Measurements from ENCODE around the gene NPC1L1.
"Not testable (repeated sequence)": the region's sequence is repeated elsewhere in the genome, so short reads cannot be mapped to it uniquely, and the experiment has no call there.

The NPC1L1 gene

DNA sequence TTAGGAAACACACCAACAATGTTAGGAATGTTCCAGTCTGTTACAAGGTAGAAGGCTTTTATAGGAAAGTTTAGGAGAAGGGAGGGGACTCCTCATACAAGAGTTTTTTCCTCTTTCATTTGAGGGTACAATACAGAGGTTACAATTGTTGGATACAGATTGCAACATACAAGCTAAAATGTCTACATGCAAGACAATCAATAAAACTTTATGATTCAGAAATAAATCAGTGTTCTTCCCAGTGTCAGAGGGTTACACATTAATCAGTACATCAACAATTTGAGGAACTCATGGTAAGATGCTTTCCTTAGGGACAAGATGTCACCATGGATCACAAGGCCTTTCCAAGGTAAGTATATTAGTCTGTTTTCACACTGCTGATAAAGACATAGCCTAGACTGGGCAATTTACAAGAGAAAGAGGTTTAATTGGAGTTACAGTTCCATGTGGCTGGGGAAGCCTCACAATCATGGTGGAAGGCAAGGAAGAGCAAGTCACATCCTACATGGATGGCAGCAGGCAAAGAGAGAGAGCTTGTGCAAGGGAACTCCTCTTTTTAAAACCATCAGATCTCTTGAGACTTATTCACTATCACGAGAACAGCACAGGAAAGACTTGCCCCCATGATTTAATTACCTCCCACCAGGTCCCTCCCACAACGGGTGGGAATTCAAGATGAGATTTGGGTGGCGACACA is 34.4 kb downstream of the NPC1L1 start:
- DNase-seq = not testable (repeated sequence)

DNA sequence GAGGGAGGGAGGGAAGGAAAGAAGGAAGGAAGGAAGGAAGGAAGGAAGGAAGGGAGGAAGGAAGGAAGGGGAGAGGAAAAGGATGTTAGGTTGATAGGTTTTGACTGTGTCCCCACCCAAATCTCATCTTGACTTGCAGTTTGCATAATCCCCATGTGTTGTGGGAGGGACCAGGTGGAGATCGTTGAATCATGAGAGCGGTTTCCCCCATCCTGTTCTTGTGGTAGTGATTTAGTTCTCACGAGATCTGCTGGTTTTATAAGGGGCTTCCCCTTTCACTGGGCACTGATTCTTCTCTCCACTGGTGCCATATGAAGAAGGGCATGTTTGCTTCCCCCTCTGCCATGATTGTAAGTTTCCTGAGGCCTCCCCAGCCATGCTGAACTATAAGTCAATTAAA is 35.5 kb downstream of the NPC1L1 start:
- DNase-seq = no peak

DNA sequence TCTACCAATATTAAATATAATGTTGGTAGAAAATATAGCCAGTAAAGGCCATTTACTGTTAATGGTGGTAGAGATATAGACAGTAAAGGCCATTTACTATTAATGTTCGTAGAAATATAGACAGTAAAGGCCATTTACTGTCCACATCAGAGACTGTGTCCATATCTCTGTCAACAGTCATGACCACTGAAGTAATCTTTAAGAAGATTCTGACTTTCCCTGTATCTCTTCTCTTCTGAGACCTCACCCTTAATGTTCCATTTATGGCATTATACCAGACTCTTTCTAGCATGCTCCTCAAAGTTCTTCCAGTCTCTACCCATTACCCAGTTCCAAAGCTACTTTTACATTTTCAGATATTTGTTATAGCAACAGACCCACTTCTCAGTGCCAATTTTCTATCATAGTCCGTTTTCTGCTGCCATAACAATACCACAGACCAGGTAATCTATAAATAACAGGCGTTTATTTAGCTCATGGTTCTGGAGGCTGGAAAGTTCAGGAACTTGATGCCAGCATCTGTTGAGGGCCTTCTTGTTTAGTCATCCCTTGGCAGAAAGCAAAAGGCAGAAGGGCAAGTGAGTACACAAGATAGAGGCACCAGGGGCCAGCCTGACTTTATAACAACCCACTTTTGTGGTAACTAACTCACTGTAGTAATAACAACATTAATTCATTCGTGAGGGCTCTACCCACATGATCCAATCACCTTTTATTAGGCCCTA is 42.7 kb downstream of the NPC1L1 start:
- DNase-seq = no peak

DNA sequence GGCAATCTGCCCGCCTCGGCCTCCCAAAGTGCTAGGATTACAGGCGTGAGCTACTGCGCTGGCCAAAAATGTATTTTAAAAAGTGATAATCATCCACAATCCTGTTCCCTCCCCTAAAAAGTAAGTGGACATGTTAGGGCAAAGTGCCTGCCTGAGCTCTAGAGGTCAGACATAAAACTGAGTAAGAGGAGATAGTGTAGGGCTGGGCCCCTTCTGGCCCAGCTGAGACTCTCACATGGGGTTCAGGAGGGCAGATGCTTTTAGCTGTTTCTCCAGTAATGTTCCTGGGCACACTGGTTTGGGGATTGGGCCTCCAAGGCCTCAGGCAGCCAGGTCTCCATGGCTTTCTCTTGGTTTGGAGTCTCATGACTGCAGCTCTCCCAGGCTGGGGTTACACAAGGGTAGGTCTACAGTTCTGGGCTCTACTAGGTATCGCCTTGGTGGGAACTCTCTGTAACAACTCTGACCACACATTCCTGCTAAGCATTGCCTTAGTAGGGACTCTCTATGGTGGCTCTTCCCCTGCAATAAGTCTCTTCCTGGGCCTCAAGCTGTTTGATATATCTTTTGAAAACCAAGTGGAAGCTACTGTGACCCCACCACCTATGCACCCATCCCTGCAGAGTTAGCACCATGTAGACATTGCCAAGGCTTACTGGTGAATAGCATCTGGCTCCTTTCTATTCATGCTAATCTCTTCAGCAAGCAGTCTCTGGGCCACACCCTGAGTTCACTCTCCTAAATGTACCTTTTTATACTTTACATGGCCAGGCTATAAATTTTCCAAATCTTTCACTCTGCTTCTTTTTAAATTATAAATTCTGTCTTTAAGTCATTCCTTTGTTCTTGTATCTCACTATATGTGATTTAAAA is 43.7 kb downstream of the NPC1L1 start:
- no peak for DNase-seq

DNA sequence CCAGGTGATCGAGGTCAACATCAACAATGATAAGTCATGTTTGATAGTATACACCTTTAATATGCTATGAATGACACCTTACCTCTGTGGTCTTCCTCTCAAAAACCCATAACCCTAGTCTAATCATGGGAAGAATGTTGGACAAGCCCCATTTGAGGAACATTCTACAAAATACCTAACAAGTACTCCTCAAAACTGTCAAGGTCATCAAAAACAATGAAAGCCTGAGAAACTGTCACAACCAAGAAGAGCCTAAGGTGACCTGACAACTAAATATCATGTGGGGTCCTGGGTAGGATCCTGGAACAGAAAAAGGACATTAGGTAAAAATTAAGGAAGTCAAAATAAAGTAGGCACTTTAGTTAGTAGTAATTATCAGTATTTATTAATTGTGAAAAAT is 44.7 kb downstream of the NPC1L1 start:
- DNase-seq = no peak

DNA sequence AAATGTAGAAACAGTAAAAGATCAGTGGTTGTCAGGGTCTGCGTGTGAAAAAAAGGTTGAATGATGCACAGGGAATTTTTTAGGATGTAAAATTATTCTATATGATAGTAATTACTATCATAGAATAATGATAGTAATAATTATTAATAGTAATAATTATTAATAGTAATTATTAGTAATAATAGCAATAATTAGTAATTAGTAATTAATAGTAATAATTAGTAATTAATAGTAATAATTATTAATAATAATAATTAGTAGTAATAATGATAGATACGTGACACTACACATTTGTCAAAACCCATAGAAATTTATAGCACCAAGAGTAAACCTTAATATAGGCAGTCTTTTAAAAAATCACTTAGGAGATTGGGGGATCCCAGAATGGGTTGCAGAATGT is 46.2 kb downstream of the NPC1L1 start:
- DNase-seq = no peak

DNA sequence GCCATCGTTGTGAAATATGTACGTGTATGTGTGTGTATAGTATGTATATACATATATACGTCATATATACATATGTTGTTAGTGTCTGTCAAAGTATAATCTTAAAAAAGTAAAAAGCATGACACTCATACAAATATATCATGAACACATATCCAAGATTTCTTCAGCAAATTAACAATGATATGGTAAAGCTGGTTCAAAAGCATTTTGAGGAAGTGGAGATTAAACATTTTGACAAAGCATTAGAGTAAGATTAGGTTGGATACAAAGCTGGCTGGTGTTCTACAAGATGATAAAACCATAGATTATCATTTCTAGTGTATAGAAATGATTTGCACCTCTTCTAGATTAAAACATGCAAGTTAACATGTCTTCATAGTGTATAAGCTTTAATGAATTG is 49.9 kb downstream of the NPC1L1 start:
- peak in 1 of 2 experiments; percentile 55 for DNase-seq

DNA sequence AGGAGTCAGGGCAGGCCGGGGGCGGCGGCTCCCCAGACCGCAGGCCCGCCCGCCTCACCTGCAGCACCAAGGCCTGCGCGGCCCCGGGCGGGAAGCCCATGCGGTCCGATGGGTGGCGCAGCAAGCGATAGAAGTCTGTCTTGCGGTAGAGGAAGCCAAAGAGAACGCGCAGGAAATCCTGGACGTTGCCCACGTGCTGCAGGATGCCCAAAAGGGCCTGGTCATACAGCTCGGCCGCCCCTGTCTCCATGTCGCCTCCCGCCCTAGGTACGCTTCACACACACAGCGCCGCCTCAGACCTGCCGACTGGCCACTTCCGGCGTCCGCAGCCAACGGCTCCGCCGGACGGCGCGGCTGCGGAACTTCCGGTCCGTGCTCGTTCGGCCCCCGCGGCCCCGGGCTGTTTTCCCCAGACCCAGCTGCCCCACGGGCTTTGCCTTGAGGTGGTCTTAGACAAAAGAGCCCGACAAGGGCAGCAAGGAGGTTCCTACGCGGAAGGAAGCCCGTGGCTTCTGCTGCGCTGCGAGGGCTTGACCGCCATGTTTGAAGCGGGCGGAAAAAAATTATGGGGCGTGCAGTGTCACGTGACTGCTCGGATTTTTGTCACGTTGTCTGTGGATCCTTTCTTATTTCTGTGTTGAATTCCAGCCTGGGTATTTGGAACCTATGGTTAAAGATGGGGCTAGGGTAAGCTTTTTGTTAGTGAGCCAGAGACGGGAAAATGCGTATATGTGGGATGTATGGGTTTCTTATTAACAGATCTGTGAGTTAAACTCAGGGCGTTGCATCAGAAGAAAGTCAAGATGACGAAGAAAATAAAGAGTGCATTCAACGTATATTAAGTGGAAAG is 50.6 kb downstream of the NPC1L1 start, which contains the start of gene NUDCD3:
TSS of gene NUDCD3 (minus strand) at position 308 of the 850 bp plus-strand sequence. CDS start at position 250, 58 bp downstream.
- DNase-seq = peak; percentile 87 to 94

DNA sequence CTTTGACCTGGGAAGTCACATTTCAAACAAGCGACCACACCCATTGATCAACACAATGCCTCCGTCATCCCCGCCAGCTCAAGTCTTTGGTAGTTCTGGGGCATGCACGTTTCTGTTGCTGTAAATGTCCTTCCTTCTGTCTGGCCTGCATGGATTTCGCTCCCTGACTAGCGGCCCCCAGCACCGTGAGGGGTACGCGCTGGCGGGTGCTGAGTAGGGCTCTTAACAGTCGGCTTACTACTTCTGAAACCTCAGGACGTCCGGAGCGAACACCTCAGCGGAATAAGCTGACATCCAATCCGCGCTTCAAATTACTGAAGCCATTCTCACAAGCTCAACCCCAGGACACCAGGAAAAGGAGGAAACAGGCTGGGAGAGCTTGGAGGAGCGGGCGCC is 51.2 kb downstream of the NPC1L1 start:
- peak; percentile 63 to 89 for DNase-seq

DNA sequence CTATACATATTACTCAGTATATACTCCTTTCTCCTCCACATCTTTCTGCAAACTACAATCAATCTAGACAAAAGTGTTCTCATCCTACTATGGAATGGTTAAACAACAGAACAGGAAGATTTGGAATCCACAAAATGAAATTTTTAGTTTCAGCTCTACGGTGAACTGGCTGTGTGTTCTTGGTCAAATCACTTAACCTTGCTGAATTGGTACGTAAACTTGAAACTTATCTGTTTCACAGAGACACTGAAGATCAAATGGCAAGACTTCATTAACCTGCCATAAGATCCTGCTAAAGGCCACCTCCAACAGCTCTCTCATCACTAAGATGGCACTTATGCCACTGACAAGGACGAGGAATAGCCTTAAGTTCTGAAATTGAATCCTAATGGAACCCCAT is 52.2 kb downstream of the NPC1L1 start:
- DNase-seq = no peak

DNA sequence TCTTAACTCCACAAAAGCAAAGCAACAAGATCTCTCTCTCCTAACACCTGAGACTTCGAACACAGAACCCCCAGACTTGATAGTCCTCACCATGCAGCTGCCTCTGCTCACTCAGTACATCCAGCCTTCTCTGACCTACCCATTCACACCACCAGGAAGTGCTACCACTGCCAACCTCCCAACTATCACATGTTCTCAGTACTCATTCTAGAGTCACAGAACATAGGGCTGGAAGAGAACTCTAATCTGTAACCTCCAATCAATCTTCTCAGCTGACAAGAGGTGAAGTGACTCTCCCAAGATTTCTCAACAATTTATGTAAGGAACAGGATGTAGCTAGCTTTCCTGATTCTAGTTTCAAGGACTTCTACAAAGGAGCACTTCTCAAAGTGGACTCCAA is 54.4 kb downstream of the NPC1L1 start:
- DNase-seq = peak in 1 of 2 experiments; percentile 30

DNA sequence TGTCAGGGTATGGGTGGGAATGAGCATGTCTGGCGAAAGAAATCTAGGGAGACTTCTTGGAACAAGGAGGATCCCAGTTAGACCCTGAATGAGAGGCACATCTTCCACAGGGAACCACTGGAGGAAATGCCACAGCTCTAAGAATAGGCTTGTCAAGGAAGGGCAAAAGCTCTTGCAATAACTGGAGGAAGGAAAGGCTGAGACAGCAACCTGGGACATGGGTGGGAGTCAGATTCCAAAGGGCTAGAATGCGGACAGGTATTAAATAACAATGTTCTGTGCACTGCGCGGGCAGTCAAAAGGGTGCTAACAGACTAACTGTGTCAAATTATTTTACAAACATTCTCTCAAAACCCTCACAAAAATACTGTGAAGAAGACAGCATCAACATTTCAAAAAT is 55.1 kb downstream of the NPC1L1 start:
- no peak for DNase-seq

DNA sequence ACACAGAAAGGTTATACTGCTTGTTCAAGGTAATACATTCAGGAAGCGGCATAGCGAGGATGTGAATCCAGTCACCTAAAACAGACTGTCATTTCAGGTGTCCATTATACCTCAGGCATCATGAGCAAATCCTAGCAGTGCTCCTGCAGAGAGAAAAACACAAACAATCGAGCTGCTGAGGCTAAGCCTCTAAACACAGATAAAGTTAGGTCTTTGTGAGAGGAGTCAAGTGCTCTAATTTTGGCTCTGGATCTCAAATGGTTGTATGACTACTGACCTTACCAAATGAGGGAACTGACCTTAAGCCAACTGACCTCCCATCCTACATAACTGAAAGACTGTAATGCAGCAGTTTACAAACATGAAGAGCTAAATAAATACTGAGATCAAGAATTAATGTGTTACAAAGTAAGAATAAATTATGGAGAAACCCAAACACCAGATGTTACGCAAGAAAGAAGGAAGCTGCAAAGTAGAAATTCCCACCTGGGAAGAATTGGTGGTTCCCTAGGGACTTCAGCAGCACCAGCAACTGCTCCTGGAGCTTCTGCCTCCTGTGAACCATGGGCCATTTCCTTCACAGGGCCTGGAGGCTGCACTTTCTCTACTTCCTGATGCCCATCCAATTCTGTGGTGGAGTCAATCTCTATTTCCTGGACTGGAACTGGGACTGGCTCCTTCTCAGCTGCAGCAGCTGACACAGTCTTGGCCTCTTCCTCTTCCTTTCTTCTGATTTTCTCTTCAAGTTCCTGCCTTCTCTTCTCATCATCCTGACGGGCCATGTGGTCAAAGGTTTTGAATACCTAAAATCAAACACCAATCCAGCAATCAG is 56.4 kb downstream of the NPC1L1 start:
- DNase-seq = peak; percentile 65 to 70

DNA sequence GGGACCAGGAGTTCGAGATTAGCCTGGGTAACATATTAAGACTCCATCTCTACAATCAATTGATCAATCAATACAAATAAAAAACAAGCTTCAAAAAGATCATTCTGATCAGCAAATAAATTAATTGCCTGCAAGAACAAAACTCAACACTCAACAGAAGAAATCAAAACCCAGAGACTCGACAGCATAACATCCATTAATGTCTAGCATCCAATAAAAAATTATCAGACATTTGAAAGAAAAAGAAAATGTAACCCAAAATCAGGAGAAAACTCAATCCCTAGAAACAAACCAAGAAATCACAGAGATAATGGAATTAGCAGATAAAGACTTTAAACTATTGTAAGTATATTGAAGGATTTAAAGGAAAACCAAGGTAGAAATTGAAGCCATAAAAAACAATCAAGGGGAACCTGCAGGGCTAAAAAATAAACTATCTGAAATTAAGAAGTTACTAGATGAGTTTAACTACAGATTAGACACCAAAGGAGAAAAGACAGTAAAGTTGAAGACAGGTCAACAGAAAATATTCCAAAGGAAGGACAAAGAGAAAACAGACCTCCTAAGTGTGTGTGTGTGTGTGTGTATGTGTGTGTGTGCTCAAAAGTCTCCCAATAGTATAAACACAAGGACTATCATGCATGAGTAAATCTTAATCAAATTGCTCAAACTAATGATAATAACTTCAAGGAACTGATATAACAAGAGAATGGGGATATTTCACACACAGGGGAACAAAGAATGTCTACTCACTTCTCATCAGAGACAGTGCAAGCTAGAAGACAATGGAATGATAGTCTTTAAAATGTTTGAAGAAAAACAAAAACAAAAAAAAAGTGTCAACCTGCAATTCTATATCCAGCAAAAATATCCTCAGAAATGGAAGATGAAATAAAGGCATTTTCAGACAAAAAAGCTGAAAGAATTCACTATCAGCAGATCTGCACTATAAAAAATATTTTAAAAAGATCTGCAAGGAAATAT is 58.3 kb downstream of the NPC1L1 start:
- DNase-seq = no peak

DNA sequence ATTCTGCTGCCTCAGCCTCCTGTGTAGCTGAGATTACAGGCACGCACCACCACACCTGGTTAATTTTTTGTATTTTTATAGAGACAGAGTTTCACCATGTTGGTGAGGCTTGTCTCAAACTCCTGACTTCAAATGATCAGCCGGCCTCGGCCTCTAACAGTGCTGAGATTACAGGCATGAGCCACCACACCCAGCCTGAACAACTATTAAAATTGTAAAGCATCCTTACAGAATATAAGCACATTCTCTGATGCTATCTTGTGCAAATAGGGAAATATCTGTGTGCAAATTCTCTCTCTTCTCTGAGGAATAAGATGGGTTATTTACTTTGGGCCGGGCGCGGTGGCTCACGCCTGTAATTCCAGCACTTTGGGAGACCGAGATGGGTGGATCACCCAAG is 63.2 kb downstream of the NPC1L1 start:
- no peak for DNase-seq

DNA sequence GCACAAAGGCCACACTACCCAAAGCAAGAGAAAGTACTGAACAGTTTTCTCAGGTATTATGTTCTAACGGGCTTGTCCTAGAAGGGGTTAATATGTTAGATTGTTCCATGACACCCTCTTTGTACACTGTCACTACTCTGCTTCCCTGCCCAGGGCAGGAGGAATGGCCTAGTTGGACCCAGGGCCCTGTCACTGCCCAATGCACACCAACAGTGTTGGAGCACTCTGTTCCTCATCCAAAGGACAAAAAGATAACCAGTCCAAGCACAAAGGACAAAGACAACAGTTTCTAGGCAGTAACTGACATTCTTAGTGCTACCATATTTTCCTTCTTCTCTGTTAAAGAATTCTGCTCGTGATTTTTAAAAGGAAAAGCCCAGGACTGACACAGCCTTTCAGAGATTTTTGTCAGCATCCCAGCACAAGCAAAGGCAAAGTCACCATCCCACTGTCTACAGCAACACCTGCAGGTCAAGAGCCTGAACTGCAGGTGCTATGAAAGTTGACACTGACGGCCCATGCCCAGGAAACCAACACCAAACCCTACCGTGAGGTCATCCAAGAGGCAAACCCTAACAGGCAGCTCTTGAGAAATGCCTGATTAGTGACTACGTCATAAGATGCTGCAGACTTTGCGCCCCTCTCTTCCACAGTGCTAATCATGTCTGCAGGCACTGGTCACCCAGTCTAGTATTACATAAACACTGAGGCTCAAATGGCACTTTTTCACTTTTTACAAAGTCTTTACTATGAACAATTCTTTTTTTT is 63.9 kb downstream of the NPC1L1 start:
- DNase-seq = peak; percentile 84 to 95

DNA sequence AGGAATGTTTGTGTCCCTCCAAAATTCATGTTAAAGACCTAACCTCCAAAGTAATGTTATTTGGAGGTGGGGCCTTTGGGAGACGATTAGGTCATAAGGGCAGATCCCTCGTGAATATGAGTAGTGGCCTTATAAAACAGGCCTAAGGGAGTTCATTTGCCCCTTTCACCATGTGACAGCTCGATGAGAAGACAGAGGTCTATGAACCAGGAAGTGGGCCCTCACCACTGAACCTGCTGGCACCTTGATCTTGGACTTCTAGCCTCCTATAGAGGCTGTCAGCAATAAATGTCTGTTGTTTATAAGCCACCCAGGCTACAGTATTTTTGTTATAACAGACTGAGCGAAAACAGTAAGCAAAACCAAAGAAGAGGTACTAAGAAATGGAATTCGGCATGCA is 64.8 kb downstream of the NPC1L1 start:
- DNase-seq = no peak

DNA sequence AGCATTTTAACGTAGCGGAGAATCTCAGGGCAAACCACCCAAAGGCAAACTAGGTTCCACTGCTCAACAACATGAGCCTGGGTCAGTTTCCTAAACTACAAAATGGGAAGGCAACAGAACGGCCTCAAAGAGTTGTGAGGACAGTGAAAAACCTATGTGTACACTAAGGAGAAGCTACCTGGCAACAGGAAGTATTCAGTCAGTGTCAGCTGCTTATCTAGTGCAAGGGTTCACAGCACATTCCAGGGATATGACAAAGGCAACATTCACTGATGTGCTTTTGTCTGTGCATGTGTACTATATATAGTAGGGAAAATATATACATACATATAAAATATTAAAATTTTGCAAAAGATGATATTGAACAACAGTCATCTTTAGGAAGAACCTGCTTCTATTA is 67.8 kb downstream of the NPC1L1 start:
- no peak for DNase-seq

DNA sequence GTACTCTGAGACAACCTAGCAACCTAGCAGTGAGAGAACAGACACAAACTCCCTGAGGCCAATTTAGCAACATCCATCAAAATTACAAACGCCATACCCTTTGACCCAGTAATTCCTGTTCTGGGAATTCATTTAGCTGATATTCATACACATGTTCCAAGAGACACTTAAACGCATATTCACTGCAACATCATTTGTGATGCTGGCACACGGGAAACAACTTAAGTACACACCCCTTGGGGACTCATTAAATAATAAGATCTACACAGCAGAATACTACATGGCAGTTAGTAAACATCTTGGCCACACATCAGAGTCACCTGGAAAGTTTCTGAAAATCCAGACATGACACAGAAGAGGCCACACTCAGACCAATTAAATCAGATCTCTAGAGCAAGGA is 68.3 kb downstream of the NPC1L1 start:
- DNase-seq = no peak

DNA sequence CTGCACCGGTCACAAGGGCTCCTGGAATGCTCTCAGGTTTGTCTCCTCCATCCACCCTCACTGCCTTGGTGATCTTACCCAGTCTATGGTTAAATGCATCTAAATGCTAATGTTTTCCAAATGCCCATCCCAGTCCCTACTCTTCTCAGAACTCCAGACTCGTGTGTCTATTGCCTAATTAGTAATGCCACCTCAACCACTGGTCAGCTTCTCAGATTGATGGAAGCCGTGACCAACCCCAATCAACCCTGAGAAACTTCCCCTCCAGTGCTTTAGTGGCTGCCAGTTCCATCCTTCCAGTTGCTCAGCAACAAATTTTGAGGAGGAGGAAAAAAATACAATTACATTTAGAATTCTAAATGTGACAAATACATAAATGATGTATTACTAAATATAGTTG is 69.3 kb downstream of the NPC1L1 start:
- no peak for DNase-seq
